GM12801 (cell line): ENCODE measurements around the gene TCF19.
A peak's percentile ranks its signal among the peaks of the same experiment; 100 is the strongest.

Experiments
- TF ChIP-seq, protein P1 (sequence below): IDR thresholded peaks from one replicate; pipeline ENCODE4 v1.5.1; 2011; ENCODE audit warnings: control low read depth; ENCODE audit not compliant: insufficient read length; ENCODE audit errors: extremely low read depth

TCF19 gene

DNA sequence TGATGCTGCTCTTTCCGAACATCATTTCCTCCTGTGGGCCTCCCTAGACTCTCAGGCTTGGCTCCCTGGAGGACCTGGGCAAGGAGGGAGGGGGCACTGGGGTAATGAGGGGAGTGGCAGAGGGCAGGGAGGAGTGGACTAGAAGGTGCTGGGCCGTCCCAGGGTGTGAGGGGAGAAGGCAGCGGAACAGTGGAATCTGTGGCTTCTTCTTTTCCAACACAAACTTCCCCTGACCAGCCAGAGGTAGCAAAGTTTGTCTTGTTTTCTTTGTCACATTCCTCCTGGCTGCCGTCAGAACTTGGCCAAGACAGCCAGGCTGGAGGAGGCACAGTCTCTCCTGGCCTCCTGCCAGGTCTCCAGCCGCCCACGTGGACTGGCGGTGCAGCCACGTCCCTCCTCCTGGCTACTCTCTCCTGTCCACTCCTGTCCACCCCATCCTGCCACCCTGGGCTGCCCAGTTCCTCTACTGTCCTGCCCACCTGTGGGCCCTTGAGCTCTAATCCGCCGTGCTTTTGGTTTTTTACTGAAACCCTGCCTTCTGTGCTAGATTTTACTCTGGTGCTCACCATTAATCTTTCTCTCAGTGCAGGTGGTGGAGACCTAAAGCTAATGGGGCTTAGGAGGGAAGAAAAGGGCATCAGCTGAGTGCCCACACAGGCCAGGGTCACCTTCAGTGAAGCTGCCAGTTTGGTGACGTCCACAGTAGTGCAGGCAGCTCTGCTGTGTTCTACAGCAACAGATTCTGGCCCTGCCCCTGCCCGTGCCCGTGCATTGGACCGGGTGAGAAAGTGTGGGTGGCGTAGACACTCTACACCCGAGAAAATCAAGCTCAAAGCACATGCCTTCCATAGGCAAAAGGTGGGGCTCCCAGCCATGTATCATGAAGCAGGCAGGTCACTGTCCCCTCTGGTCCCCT, 35.3 kb upstream of the TCF19 start:
- TF ChIP-seq, protein P1, sequence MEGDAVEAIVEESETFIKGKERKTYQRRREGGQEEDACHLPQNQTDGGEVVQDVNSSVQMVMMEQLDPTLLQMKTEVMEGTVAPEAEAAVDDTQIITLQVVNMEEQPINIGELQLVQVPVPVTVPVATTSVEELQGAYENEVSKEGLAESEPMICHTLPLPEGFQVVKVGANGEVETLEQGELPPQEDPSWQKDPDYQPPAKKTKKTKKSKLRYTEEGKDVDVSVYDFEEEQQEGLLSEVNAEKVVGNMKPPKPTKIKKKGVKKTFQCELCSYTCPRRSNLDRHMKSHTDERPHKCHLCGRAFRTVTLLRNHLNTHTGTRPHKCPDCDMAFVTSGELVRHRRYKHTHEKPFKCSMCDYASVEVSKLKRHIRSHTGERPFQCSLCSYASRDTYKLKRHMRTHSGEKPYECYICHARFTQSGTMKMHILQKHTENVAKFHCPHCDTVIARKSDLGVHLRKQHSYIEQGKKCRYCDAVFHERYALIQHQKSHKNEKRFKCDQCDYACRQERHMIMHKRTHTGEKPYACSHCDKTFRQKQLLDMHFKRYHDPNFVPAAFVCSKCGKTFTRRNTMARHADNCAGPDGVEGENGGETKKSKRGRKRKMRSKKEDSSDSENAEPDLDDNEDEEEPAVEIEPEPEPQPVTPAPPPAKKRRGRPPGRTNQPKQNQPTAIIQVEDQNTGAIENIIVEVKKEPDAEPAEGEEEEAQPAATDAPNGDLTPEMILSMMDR: no peak

DNA sequence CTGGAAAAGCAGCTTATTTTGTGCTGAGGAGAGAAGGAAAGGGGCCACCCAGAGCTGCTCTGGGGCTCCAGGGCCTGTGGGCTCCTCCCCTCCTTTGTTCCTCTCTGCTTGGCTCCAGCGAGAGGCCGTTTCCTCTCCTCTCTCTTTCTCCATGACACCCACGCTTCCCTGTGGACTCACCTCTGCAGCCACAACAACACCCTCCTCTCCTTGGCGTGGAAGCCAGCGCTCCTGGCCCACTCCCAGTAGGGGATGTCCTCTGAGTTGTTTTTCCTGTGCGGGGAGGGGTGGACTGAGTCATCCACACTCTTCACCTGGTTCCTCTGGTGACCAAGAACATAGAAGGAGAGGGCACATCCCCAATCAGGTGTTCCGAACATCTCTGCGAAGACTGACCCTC, 33.2 kb upstream of the TCF19 start:
- TF ChIP-seq, protein P1: no peak

DNA sequence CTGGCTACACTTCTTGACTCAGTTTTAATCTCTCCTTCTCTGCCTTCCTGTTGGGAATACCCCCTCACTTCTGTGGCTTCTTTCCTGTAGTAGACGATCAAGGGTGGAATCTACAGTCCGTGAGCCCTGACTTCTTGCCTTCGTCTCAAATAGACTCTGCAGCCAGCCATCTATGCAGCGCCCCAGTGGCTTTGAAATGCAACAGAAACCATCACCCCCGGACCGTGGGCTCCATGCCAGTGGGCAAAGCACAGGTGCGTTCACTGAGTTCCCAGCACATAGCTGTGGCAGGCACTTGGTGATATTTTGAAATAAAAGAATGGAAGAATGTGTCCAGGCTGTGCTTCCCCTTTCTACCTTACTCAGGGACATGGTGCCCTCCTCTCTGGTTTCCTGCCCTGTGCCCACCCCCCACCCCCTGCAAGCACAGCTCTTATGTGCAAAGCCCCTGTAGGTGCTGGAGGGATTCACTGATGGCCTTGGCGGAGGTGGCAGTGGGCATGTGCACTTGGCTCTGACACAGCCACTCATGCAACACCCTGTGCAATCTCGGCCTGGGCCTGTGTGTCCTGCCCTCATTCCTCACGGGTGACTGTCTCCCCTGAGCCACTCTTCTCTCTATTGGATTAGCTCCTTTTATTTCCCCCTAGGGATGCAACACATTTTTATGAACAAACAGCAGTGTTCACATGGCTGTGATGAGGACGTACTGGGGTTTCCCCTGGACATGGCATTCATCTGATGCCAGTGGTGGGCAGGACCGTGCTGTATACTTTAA, 32.6 kb upstream of the TCF19 start:
- TF ChIP-seq, protein P1: no peak

DNA sequence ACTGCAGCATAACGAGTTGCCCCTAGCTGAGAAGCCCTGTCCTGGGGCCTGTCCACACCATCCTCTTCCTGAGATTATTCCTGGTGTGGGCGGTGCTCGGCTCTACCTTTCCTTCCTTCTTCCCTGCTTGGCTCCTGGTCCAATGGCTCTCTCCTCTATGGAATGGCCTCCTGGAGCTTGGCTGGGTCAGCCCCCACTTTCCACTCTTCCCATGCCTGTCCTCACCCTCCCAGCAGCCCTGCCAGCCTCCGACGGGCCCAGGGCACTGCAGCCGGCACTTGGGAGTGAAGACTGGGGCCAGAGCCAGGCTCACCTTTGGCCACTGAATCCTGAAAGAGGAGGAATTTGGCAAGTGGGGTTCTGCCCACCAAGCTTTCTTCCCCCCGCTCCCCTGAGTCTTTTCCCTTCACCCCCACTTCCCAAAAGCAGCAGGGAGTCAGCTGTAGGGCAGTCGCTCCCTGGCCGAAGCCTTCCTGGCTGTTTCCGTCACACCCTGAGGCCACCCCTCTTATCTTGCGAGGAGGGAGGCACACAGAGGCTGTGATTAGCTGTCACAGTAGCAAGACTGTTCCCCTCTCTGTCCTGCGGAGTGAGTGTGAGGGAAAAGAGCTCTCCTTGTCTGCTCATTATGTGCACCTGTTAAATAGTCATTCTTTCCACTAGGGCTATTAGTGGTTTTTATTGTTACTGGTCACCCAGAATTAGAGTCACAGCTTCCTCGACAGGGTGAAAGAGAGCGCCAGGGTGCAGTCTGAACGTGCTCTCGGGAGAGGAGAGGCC, 31.8 kb upstream of the TCF19 start:
- TF ChIP-seq, protein P1: no peak

DNA sequence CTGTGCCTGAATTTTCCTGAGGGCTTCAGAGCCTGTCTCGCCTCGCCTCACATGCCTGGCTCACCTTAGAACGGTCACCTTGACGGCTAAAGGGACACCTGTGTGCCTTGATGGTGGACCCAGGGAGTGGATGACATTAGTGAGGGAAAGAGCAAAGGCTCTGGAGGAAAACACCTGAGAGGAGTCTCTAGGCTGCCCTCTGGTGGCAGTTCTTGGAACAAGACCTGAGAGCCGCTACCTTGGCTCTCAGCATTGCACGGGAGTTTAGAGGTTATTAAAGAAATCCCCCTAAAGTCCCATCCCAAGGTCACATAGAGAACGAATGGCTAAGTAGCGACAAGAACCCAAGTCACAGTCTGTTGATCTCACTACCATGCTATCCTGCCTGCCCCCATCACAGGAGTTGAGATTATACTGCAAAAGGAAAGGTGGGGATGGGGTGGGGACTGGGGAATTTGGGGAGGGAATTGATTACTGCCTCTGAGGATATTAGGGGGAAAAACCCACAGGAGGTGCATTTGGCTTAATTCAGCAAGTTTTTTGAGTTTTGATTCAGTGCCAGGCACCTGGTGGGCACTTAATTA, 30.2 kb upstream of the TCF19 start:
- TF ChIP-seq, protein P1: peak; percentile 6

DNA sequence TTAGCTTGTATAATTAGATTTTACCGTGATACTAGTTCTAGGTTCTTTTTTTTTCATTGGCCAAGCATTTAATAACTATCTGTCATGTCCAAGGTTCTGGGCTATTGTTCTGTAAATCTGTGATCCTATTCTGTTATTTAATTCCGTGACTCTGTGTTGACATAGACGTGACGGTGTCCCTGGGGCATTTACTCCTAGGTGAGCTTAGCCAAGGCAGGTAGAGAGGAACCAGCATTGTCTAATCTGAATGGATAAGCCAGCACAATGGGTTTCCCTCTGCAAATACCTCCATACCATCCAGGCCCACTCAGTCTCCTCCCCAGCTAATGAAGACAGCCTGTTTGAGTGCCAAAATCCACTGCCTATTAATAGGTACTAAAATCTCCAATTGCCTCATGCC, 29.3 kb upstream of the TCF19 start:
- TF ChIP-seq, protein P1: no peak
